HG03135 (cell line): ENCODE results near the gene HLA-DQB2.
"Not testable (repeated sequence)": the region's sequence is repeated elsewhere in the genome, so short reads cannot be mapped to it uniquely, and the experiment has no call there.

Source experiments
- ATAC-seq: cut with Tn5 transposase; IDR thresholded peaks from one replicate; pipeline ENCODE4 v1.9.1; 2021; ENCODE audit warnings: mild to moderate bottlenecking, moderate library complexity; ENCODE audit not compliant: unreplicated experiment

Gene HLA-DQB2

GRCh38 chr6:32763421-32763820, at the start of gene HLA-DQB2:
Gene HLA-DQB2, minus strand, starts transcription at chr6:32763532. Its CDS starts 62 bp downstream, at chr6:32763470.
- ATAC-seq: no peak

- no peak for ATAC-seq
These were observed 45.8 kb upstream of the HLA-DQB2 start for GRCh38 chr6:32809171-32809570.

- ATAC-seq: no peak
These were observed 43.8 kb upstream of the HLA-DQB2 start for GRCh38 chr6:32807020-32807580.

GRCh38 chr6:32805404-32805803, 42.1 kb upstream of the HLA-DQB2 start:
- not testable (repeated sequence) for ATAC-seq

- no peak for ATAC-seq
These were observed 40.1 kb upstream of the HLA-DQB2 start for GRCh38 chr6:32803416-32803815.

GRCh38 chr6:32799740-32800139, 36.4 kb upstream of the HLA-DQB2 start:
- no peak for ATAC-seq

- no peak for ATAC-seq
These were observed 35.8 kb upstream of the HLA-DQB2 start for GRCh38 chr6:32799168-32799567.

GRCh38 chr6:32796848-32797776, 33.8 kb upstream of the HLA-DQB2 start:
- no peak for ATAC-seq

- ATAC-seq: no peak
These were observed 31.2 kb upstream of the HLA-DQB2 start for GRCh38 chr6:32794510-32794909.

GRCh38 chr6:32792901-32793435, 29.6 kb upstream of the HLA-DQB2 start:
- ATAC-seq: no peak

- ATAC-seq: no peak
These were observed 27.0 kb upstream of the HLA-DQB2 start for GRCh38 chr6:32790306-32790705.

- ATAC-seq: no peak
These were observed 22.6 kb upstream of the HLA-DQB2 start for GRCh38 chr6:32785781-32786533.

- not testable (repeated sequence) for ATAC-seq
These were observed 19.6 kb upstream of the HLA-DQB2 start for GRCh38 chr6:32782923-32783322.

- ATAC-seq: no peak
These were observed 15.7 kb upstream of the HLA-DQB2 start for GRCh38 chr6:32779036-32779435.

- ATAC-seq: no peak
These were observed 11.7 kb upstream of the HLA-DQB2 start for GRCh38 chr6:32775071-32775470.

- no peak for ATAC-seq
These were observed 11.1 kb upstream of the HLA-DQB2 start for GRCh38 chr6:32774426-32774825.

GRCh38 chr6:32772656-32773055, 9.3 kb upstream of the HLA-DQB2 start:
- no peak for ATAC-seq

GRCh38 chr6:32764048-32764447, 716 bp upstream of the HLA-DQB2 start:
- ATAC-seq: no peak

- no peak for ATAC-seq
These were observed 1.8 kb downstream of the HLA-DQB2 start for GRCh38 chr6:32761548-32761947.

GRCh38 chr6:32761072-32761471, 2.3 kb downstream of the HLA-DQB2 start:
- ATAC-seq: no peak

GRCh38 chr6:32759669-32760068, 3.7 kb downstream of the HLA-DQB2 start:
- ATAC-seq: no peak
